HG03575 (cell line): Measurements from ENCODE around the gene RNF223.

ENCODE experiments used
- ATAC-seq: cut with Tn5 transposase; IDR thresholded peaks from one replicate; pipeline ENCODE4 v1.9.1; 2021; ENCODE audit not compliant: unreplicated experiment, insufficient number of reproducible peaks, low FRiP score; ENCODE audit errors: extremely low read depth

Gene RNF223

GRCh38 chr1:1073743-1074587 is at the start of gene RNF223:
TSS of gene RNF223 (minus strand) at chr1:1074306. CDS start at chr1:1072566, 1,740 bp downstream.
- no peak for ATAC-seq

- ATAC-seq = no peak
Measured at GRCh38 chr1:1122981-1123480, 48.9 kb upstream of the RNF223 start.

- no peak for ATAC-seq
Measured at GRCh38 chr1:1122078-1122811, 48.1 kb upstream of the RNF223 start.

- ATAC-seq = no peak
Measured at GRCh38 chr1:1121611-1122077, 47.5 kb upstream of the RNF223 start.

- ATAC-seq = no peak
Measured at GRCh38 chr1:1120866-1121591, 46.9 kb upstream of the RNF223 start.

GRCh38 chr1:1120096-1120495 is 46.0 kb upstream of the RNF223 start:
- ATAC-seq = no peak

- ATAC-seq = no peak
Measured at GRCh38 chr1:1119272-1119890, 45.3 kb upstream of the RNF223 start.

- no peak for ATAC-seq
Measured at GRCh38 chr1:1118876-1119220, 44.7 kb upstream of the RNF223 start.

GRCh38 chr1:1118011-1118875 is 44.1 kb upstream of the RNF223 start:
- no peak for ATAC-seq

GRCh38 chr1:1117469-1117831 is 43.3 kb upstream of the RNF223 start:
- ATAC-seq = no peak

GRCh38 chr1:1116701-1117468 is 42.8 kb upstream of the RNF223 start:
- ATAC-seq = no peak

GRCh38 chr1:1115786-1116700 is 41.9 kb upstream of the RNF223 start, which contains the start of gene C1orf159:
TSS of gene C1orf159 (minus strand) at chr1:1116089. CDS start at chr1:1091543, 24,546 bp downstream.
- no peak for ATAC-seq

GRCh38 chr1:1115136-1115785 is 41.2 kb upstream of the RNF223 start:
- no peak for ATAC-seq

- no peak for ATAC-seq
Measured at GRCh38 chr1:1114431-1114830, 40.3 kb upstream of the RNF223 start.

- no peak for ATAC-seq
Measured at GRCh38 chr1:1112237-1112985, 38.3 kb upstream of the RNF223 start.
